ENCODE data around the gene ADGRL1. TPM values are rescaled to one million over a fixed set of nuclear protein-coding genes. Genes with fewer than 3 reads are reported as not detected.
A peak's percentile ranks its signal among the peaks of the same experiment; 100 is the strongest.

Gene ADGRL1
- total and polyA plus RNA-seq, 9 of the 15 experiments (the other 6 are each of a cell fraction or from before 2014, with no cell fraction given): 0.14 to 37.0 (median 8.6) TPM

DNA sequence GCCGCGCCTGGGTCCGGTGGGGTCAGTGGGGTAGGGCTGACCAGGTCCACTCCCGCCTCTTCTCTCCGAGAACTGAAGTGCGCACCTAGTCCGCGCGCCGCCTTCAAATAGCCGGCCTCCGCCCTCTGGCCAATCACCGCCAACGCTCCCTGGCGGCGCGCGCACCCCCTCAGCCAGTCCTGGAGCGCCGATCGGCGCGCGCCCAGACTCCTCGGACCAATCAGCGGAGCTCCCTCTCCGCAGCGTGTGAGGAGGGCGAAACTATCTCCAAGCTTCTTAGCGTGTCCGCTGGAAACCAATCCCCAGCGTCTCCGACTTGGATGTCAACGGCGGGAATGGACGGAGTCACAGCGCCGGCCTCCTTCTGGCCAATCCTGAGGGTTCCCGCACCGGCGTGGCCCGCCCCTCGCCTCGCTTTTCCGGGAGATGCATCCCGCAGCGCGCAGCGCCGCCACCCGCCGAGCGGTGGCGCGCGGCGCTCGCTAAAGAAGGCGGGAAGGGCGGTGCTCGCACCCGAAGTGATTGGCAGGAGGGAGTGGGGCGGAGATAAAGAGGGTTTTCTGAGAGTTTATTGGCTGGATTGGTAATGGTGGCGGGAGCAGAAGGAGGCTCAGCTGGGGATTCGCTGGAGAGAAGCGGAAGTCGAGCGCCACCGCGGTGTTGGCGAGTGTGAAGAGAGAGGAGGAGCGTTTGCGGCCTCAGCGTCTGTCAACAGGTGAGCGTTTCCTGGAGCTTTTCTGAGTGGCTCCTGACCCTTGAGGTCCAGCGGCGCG lies 69.3 kb downstream of the ADGRL1 start, which contains the start of gene ASF1B (continued):
- TF ChIP-seq, protein P1, sequence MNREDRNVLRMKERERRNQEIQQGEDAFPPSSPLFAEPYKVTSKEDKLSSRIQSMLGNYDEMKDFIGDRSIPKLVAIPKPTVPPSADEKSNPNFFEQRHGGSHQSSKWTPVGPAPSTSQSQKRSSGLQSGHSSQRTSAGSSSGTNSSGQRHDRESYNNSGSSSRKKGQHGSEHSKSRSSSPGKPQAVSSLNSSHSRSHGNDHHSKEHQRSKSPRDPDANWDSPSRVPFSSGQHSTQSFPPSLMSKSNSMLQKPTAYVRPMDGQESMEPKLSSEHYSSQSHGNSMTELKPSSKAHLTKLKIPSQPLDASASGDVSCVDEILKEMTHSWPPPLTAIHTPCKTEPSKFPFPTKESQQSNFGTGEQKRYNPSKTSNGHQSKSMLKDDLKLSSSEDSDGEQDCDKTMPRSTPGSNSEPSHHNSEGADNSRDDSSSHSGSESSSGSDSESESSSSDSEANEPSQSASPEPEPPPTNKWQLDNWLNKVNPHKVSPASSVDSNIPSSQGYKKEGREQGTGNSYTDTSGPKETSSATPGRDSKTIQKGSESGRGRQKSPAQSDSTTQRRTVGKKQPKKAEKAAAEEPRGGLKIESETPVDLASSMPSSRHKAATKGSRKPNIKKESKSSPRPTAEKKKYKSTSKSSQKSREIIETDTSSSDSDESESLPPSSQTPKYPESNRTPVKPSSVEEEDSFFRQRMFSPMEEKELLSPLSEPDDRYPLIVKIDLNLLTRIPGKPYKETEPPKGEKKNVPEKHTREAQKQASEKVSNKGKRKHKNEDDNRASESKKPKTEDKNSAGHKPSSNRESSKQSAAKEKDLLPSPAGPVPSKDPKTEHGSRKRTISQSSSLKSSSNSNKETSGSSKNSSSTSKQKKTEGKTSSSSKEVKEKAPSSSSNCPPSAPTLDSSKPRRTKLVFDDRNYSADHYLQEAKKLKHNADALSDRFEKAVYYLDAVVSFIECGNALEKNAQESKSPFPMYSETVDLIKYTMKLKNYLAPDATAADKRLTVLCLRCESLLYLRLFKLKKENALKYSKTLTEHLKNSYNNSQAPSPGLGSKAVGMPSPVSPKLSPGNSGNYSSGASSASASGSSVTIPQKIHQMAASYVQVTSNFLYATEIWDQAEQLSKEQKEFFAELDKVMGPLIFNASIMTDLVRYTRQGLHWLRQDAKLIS (CRISPR knock-in tag; IDR thresholded peaks at IDR 0.05): 0 out of 2 replicates have a peak, but pooled peaks have one; percentile 3
- TF ChIP-seq ZEB2 (IDR thresholded peaks at IDR 0.05) (no peak; the same call in 1 of the 2 replicates), NCOR1 (IDR thresholded peaks at IDR 0.05) (no peak), CSDE1 (IDR thresholded peaks at IDR 0.05) (no peak), NR2F6 (CRISPR knock-in tag; IDR thresholded peaks at IDR 0.05) (no peak), MNT (conservative IDR thresholded peaks at IDR 0.05) (peak; percentile 86 to 94), MBD2 (IDR thresholded peaks at IDR 0.05; ENCODE audit: borderline replicate concordance, low read depth) (peak; percentile 94), MTF1 (CRISPR knock-in tag; IDR thresholded peaks at IDR 0.05; ENCODE audit: borderline replicate concordance) (no peak), E2F5 (CRISPR knock-in tag; IDR thresholded peaks at IDR 0.05) (0 out of 2 replicates have a peak, but pooled peaks have one; percentile 71), FOSL1 (tag; conservative IDR thresholded peaks at IDR 0.05) (peak; percentile 13; the same call in 1 of the 2 replicates), RFX7 (CRISPR knock-in tag; IDR thresholded peaks at IDR 0.05) (no peak), ZNF584 (CRISPR knock-in tag; IDR thresholded peaks at IDR 0.05; ENCODE audit: low read depth) (no peak), ZNF561 (CRISPR knock-in tag; conservative IDR thresholded peaks at IDR 0.05) (no peak), HNRNPUL1 (IDR thresholded peaks at IDR 0.05; ENCODE audit: low read length) (no peak), TCF7L2 (IDR thresholded peaks at IDR 0.05; ENCODE audit: low read depth, low read length) (0 out of 2 replicates have a peak, but pooled peaks have one; percentile 22), ZNF143 (CRISPR knock-in tag; IDR thresholded peaks at IDR 0.05) (no peak), TEAD1 (CRISPR knock-in tag; IDR thresholded peaks at IDR 0.05) (no peak; a peak in 2 of 4 replicates), TCF3 (CRISPR knock-in tag; IDR thresholded peaks at IDR 0.05) (no peak; the same call in 1 of the 2 replicates), NR2C2 (CRISPR knock-in tag; IDR thresholded peaks at IDR 0.05) (no peak), NR2C2 (tag; IDR thresholded peaks at IDR 0.05) (peak; percentile 84), GTF2F1 (IDR thresholded peaks at IDR 0.05; ENCODE audit: low read depth, low read length) (peak; percentile 71), NRF1 (conservative IDR thresholded peaks at IDR 0.05 in 1 of 2, IDR thresholded peaks at IDR 0.05 in 1 of 2) (peak; percentile 92 to 93)
